ENCODE measurements around the gene DACH1. TPM values are rescaled to one million over a fixed set of nuclear protein-coding genes. Genes with fewer than 3 reads are reported as not detected.

DACH1 gene
- total RNA-seq, 4 donors from 2014 or later: 0.98 to 1.6 (median 1.0) TPM

GRCh38 chr13:71873418-71874247 lies 6.6 kb upstream of the DACH1 start:
- Histone ChIP-seq H3K36me3 (no peaks in the 10 kb centered on the region), H3K27me3 (peaks cover 0 to 7% (median 0%) of the 10 kb centered on the region in 3 donors), H3K4me1 (no peaks in the 10 kb centered on the region), H3K27ac (no peak overlapping the region), H3K9me3 (no peaks in the 10 kb centered on the region), H3K4me3 (no peak overlapping the region)
- DNase-seq: no peak
- no peak for ATAC-seq
- in situ Hi-C loops (cut with MboI; ENCODE audit: low sequenced_read_pairs in 4 of 4) (no loop called here), intact Hi-C loops (cut with DNase I; ENCODE audit: low total_unique reads) (loop anchor here (10.0 kb wide), 1 partner anchor 569 kb away; no protein-coding TSS in a partner anchor)
- TF ChIP-seq CTCF (IDR thresholded peaks at IDR 0.05 in 4 of 5, conservative IDR thresholded peaks at IDR 0.05 in 1 of 5) (no peak), POLR2A (IDR thresholded peaks at IDR 0.05) (no peak)

- no peaks in the 10 kb centered on the region for H3K36me3 ChIP-seq
- H3K4me1 ChIP-seq: no peaks in the 10 kb centered on the region
- intact Hi-C loops (cut with DNase I; ENCODE audit: low total_unique reads): loop anchor here (10.0 kb wide), 1 partner anchor 567 kb away; no protein-coding TSS in a partner anchor
- H3K9me3 ChIP-seq: no peaks in the 10 kb centered on the region
- H3K4me3 ChIP-seq: no peak overlapping the region
- TF ChIP-seq POLR2A (IDR thresholded peaks at IDR 0.05): no peak
- no peak for TF ChIP-seq CTCF (IDR thresholded peaks at IDR 0.05 in 4 of 5, conservative IDR thresholded peaks at IDR 0.05 in 1 of 5)
- peaks cover 3 to 18% (median 12%) of the 10 kb centered on the region in 3 donors for H3K27me3 ChIP-seq
- no peak overlapping the region for H3K27ac ChIP-seq
- ATAC-seq: no peak
- no peak for DNase-seq
- in situ Hi-C loops (cut with MboI; ENCODE audit: low sequenced_read_pairs in 4 of 4): no loop called here
These were observed 4.8 kb upstream of the DACH1 start for GRCh38 chr13:71871844-71872243.

GRCh38 chr13:71871176-71871754 lies 4.3 kb upstream of the DACH1 start:
- H3K4me3 ChIP-seq: no peak overlapping the region
- ATAC-seq: no peak
- in situ Hi-C loops (cut with MboI; ENCODE audit: low sequenced_read_pairs in 4 of 4): no loop called here
- H3K27me3 ChIP-seq: peaks cover 6 to 22% (median 12%) of the 10 kb centered on the region in 3 donors
- intact Hi-C loops (cut with DNase I; ENCODE audit: low total_unique reads): loop anchor here (10.0 kb wide), 1 partner anchor 566 kb away; no protein-coding TSS in a partner anchor
- no peak for DNase-seq
- H3K36me3 ChIP-seq: no peaks in the 10 kb centered on the region
- H3K4me1 ChIP-seq: no peaks in the 10 kb centered on the region
- no peaks in the 10 kb centered on the region for H3K9me3 ChIP-seq
- no peak overlapping the region for H3K27ac ChIP-seq
- TF ChIP-seq POLR2A (IDR thresholded peaks at IDR 0.05): no peak
- TF ChIP-seq CTCF (IDR thresholded peaks at IDR 0.05 in 4 of 5, conservative IDR thresholded peaks at IDR 0.05 in 1 of 5): no peak

GRCh38 chr13:71870100-71870499 lies 3.1 kb upstream of the DACH1 start:
- in situ Hi-C loops (cut with MboI; ENCODE audit: low sequenced_read_pairs in 4 of 4): no loop called here
- peaks cover 0 to 8% of the 10 kb centered on the region in 2 donors for H3K4me1 ChIP-seq
- intact Hi-C loops (cut with DNase I; ENCODE audit: low total_unique reads): loop anchor here (10.0 kb wide), 1 partner anchor 565 kb away; no protein-coding TSS in a partner anchor
- peaks cover 6 to 31% (median 19%) of the 10 kb centered on the region in 3 donors for H3K27me3 ChIP-seq
- DNase-seq: no peak
- H3K4me3 ChIP-seq: no peak overlapping the region
- no peak for ATAC-seq
- TF ChIP-seq POLR2A (IDR thresholded peaks at IDR 0.05) (no peak), CTCF (IDR thresholded peaks at IDR 0.05 in 4 of 5, conservative IDR thresholded peaks at IDR 0.05 in 1 of 5) (no peak)
- no peak overlapping the region for H3K27ac ChIP-seq
- H3K9me3 ChIP-seq: no peaks in the 10 kb centered on the region
- no peaks in the 10 kb centered on the region for H3K36me3 ChIP-seq
